Measurements from ENCODE around the gene OR7D2. TPM values are rescaled to one million over a fixed set of nuclear protein-coding genes. Genes with fewer than 3 reads are reported as not detected.

Gene OR7D2
- total RNA-seq (2014; rRNA removed; shearing (Covaris generic)), result 0.05 and 0.14 TPM in 2 replicates

DNA sequence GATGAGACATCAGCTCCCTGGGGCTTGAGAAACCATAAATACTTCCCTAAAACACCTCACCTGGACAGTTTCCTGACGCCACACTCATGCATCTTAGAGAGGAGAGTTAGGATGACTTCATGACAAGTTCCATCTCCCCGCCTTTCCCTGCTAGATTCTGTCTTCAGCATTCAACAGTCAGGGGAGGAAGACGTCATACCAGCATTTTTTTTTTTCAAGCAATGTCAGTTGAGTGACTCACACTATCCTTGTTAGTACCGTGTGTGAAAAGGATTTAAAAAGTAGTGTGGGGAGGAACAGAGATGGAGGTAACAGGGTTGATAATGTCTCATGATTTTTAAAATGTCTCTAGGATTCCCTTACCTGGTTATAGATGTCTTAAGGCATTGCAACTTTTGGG, at the start of gene OR7D2:
Gene OR7D2, plus strand, starts transcription at position 79 of the 400 bp plus-strand sequence. CDS start 6,803 bp downstream, outside the sequence.
- Histone ChIP-seq H3K27ac (peak within 1 kb of the TSS; percentile 32; the same call in 1 of the 2 replicates), H3K27me3 (no peaks in the 10 kb centered on the region), H3K9me3 (replicated peaks) (no peaks in the 10 kb centered on the region), H3K4me1 (no peaks in the 10 kb centered on the region), H3K4me3 (no peak within 1 kb of the TSS), H3K36me3 (no peaks in the 10 kb centered on the region)
- no peak for DNase-seq

GRCh38 chr19:9130965-9131364, 47.8 kb upstream of the OR7D2 start:
- Histone ChIP-seq H3K36me3 (no peaks in the 10 kb centered on the region), H3K4me1 (no peaks in the 10 kb centered on the region), H3K9me3 (replicated peaks) (no peaks in the 10 kb centered on the region)

DNA sequence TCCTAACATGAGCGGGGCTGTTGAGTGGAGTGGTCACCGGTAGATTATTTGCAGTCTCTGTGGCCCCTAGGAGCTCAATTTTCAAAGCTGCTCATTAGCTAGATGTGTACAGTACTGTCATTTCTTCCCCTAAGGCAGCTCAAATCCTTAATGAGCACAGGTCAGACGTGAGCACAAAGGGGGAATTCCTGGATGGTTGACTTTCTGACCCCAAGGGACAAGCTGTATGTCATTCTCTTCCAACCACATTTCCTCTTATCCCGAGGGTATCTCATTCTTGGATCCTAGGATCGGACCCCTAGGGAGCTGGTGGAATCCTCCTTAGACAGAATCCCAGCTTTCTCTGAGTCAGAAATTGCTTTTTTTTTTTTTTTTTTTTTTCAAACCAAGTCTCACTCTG, 46.4 kb upstream of the OR7D2 start:
- Histone ChIP-seq H3K4me3 (no peak overlapping the region), H3K36me3 (no peaks in the 10 kb centered on the region), H3K4me1 (no peaks in the 10 kb centered on the region), H3K27ac (no peak overlapping the region), H3K9me3 (replicated peaks) (no peaks in the 10 kb centered on the region), H3K27me3 (no peaks in the 10 kb centered on the region)
- no peak for DNase-seq

More at GRCh38 chr19:9130965-9131364, 47.8 kb upstream of the OR7D2 start:
- H3K27ac ChIP-seq, result no peak overlapping the region
- H3K4me3 ChIP-seq, result no peak overlapping the region
- DNase-seq, result no peak
- no peaks in the 10 kb centered on the region for H3K27me3 ChIP-seq

DNA sequence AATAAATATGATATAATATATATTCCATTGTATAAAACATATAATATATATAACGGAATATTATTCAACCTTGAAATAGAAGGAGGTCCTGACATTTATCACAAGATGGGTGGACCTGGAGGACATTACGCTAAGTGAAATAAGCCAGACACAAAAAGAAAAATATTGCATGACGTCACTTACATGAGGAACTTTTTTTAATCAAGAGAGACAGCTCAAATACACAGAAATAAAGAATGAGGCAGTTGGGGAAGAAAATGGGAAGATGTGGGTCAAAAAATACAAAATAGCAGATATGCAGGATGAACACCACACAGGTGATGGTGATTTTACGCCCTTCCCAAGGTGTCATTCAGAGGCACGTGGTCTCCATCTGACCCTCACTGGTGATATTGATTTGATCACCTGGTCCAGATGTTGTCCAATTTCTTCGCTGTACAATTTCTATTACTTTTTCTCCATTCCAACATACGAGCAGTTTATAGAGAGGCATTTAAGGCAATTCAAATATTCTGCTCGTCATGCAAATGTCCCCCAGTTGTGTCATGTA, 39.1 kb upstream of the OR7D2 start:
- Histone ChIP-seq H3K4me1 (no peaks in the 10 kb centered on the region), H3K36me3 (peaks cover 6% of the 10 kb centered on the region), H3K4me3 (peak overlapping the region; percentile 96), H3K9me3 (replicated peaks) (no peaks in the 10 kb centered on the region; the same call in 1 of the 2 replicates), H3K27me3 (no peaks in the 10 kb centered on the region), H3K27ac (peak overlapping the region; percentile 85; the same call in 1 of the 2 replicates)
- DNase-seq, result peak in 1 of 2 experiments; percentile 3

DNA sequence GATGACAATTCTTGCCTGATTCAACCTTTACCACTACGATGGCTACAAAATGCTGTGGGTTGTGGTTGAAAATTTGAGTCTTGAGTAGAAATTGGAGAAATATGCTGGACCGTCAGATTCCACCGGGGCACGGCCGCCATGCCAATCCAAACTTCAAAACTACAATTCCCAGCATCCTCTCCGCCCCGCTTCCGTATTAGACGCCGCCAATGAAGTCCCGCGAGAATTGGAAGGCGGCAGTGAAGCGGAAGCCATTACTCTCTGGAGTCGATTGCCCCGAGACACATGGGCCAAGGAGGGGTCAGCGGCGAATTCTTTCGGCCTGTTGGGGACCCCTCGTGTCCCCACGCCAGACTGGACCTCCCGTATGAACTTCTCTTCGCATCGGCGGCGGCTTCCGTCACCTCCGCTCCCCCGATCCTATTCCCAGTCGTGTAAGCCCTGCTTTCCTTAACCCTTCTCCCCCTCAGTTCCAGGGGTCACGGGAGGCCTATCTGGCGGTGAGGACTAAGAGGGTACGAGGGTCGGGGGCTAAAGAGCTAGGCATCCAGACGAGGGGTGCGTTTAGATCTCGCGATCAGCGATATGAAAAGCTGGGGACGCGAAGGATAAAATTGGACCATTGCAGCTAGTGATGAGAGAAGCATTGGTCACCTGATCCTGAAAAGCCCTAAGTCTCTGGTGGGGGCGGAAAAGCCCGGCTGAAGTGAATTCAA, 38.5 kb upstream of the OR7D2 start, which contains the start of gene ZNF317:
Gene ZNF317, plus strand, starts transcription at position 239 of the 716 bp plus-strand sequence. CDS start 15,620 bp downstream, outside the sequence.
- peaks cover 11% of the 10 kb centered on the region for H3K36me3 ChIP-seq
- H3K27ac ChIP-seq, result peak within 1 kb of the TSS; percentile 85
- H3K4me3 ChIP-seq, result peak within 1 kb of the TSS; percentile 96
- peak; percentile 91 to 95 for DNase-seq
- no peaks in the 10 kb centered on the region; the same call in 1 of the 2 replicates for H3K9me3 ChIP-seq (replicated peaks)
- no peaks in the 10 kb centered on the region for H3K4me1 ChIP-seq
- H3K27me3 ChIP-seq, result no peaks in the 10 kb centered on the region

DNA sequence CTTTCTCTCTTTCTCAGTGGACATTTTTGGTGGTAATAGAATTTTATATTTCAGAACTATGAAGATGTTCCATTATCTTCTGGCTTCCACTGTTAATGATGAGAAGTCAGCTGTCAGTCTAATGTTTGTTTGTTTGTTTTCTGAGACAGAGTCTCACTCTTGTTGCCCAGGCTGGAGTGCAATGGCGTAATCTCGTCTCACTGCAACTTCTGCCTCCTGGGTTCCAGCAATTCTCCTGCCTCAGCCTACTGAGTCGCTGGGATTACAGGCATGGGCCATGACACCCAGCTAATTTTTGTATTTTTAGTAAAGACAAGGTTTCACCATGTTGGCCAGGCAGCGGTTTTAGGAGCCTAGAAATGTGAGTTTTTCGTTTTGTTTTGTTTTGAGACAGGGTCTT, 33.9 kb upstream of the OR7D2 start:
- no peak for DNase-seq
- Histone ChIP-seq H3K9me3 (replicated peaks) (no peaks in the 10 kb centered on the region; the same call in 1 of the 2 replicates), H3K27ac (no peak overlapping the region), H3K27me3 (no peaks in the 10 kb centered on the region), H3K4me3 (no peak overlapping the region), H3K4me1 (no peaks in the 10 kb centered on the region), H3K36me3 (peaks cover 26% of the 10 kb centered on the region)

GRCh38 chr19:9146882-9147281, 31.9 kb upstream of the OR7D2 start:
- no peaks in the 10 kb centered on the region; the same call in 1 of the 2 replicates for H3K9me3 ChIP-seq (replicated peaks)
- H3K36me3 ChIP-seq, result peaks cover 26% of the 10 kb centered on the region
- H3K4me3 ChIP-seq, result no peak overlapping the region
- H3K27ac ChIP-seq, result no peak overlapping the region
- no peaks in the 10 kb centered on the region for H3K27me3 ChIP-seq
- no peaks in the 10 kb centered on the region for H3K4me1 ChIP-seq
- DNase-seq, result no peak

DNA sequence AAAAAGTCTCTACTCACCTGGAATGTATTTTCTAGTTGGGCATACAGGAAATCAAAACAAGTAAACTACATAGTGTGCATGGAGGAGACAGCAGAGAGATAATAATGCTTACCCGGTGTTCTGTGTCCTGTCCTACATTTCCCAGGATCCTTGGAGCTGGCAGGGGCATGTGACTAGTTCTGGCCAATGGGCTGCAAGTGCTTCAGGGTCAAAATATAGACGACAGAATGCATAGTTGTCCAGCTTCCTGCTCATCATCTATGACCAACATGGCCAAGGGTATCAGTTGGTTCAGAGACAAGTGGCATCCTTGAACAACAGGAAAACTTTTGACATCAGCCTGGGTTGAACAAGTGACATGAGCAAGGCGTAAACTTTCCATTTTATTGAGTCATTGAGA, 30.1 kb upstream of the OR7D2 start:
- peaks cover 35% of the 10 kb centered on the region for H3K36me3 ChIP-seq
- H3K4me3 ChIP-seq, result no peak overlapping the region
- no peaks in the 10 kb centered on the region for H3K27me3 ChIP-seq
- H3K9me3 ChIP-seq (replicated peaks), result peaks cover 11% of the 10 kb centered on the region
- no peak for DNase-seq
- H3K27ac ChIP-seq, result no peak overlapping the region
- no peaks in the 10 kb centered on the region for H3K4me1 ChIP-seq

GRCh38 chr19:9149997-9150396, 28.8 kb upstream of the OR7D2 start:
- Histone ChIP-seq H3K4me1 (no peaks in the 10 kb centered on the region), H3K27me3 (no peaks in the 10 kb centered on the region), H3K27ac (no peak overlapping the region), H3K36me3 (peaks cover 40% of the 10 kb centered on the region), H3K9me3 (replicated peaks) (peaks cover 19% of the 10 kb centered on the region), H3K4me3 (no peak overlapping the region)
- DNase-seq, result no peak

GRCh38 chr19:9150650-9151049, 28.1 kb upstream of the OR7D2 start:
- Histone ChIP-seq H3K4me1 (no peaks in the 10 kb centered on the region), H3K9me3 (replicated peaks) (peaks cover 19% of the 10 kb centered on the region), H3K27ac (no peak overlapping the region), H3K4me3 (no peak overlapping the region), H3K36me3 (peaks cover 41% of the 10 kb centered on the region), H3K27me3 (no peaks in the 10 kb centered on the region)
- no peak for DNase-seq

DNA sequence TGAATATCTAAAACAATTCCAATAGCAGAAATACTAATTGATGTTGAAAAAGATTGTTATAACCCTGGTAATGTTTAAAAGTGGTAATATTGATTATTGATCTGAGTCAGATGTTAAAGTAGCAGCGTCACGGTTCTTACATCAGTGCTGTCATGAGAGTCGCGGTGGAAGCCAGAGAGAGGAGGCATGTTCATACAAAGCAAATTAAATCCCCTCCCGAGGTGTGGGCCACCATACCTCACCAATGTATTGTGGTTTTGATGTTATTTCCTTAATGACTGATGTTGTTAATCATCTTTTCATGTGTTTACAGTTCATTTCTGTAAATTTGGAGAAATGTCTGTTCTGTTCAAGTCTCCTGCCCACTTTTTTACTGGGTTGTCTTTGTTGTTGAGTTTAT, 27.4 kb upstream of the OR7D2 start:
- H3K36me3 ChIP-seq, result peaks cover 48% of the 10 kb centered on the region
- no peaks in the 10 kb centered on the region for H3K4me1 ChIP-seq
- H3K27ac ChIP-seq, result no peak overlapping the region
- no peak for DNase-seq
- no peak overlapping the region for H3K4me3 ChIP-seq
- no peaks in the 10 kb centered on the region for H3K27me3 ChIP-seq
- H3K9me3 ChIP-seq (replicated peaks), result peaks cover 19% of the 10 kb centered on the region

DNA sequence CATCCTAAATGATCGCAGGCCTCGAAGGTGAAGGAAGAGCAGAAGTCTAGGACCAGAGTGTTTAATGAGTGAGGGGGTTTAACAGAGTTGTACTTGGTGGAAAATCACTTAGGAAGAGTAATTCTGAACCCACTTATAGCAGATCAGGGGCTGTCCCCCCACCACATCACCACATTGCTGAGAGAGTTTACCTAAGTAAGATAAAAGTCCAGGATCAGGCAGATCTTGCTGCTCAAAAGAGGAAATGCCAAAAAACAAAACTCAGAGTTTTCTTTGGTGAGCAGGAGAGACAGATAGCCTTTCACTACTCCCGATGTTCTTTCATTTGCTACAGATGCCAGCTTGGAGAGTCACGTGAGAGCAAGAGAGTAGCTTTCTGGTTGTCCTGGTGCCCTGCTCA, 23.2 kb upstream of the OR7D2 start:
- Histone ChIP-seq H3K4me1 (no peaks in the 10 kb centered on the region), H3K4me3 (no peak overlapping the region), H3K27me3 (no peaks in the 10 kb centered on the region), H3K36me3 (peaks cover 73% of the 10 kb centered on the region), H3K9me3 (replicated peaks) (peaks cover 19% of the 10 kb centered on the region), H3K27ac (no peak overlapping the region)
- DNase-seq, result no peak

DNA sequence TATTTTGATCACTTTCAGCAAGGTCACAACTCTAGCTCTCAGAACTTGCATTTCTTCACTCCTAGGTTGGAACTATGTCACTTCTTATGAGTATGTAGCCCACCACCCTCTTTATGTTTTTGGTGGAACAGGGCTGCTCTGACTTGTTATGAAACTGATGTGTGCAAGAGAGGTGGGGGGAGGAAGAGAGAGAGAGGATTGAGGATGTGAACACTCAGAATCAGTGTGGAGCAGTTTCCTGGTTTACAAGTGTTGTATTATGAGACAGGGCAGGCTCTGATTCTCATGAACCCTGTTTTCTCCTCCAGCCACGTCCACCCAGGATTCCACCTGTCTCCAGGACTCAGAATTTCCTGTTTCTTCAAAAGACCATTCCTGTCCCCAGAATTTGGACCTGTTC, 22.5 kb upstream of the OR7D2 start:
- Histone ChIP-seq H3K4me1 (no peaks in the 10 kb centered on the region), H3K4me3 (no peak overlapping the region), H3K9me3 (replicated peaks) (peaks cover 19% of the 10 kb centered on the region), H3K27ac (no peak overlapping the region), H3K36me3 (peaks cover 80% of the 10 kb centered on the region), H3K27me3 (no peaks in the 10 kb centered on the region)
- DNase-seq, result no peak

DNA sequence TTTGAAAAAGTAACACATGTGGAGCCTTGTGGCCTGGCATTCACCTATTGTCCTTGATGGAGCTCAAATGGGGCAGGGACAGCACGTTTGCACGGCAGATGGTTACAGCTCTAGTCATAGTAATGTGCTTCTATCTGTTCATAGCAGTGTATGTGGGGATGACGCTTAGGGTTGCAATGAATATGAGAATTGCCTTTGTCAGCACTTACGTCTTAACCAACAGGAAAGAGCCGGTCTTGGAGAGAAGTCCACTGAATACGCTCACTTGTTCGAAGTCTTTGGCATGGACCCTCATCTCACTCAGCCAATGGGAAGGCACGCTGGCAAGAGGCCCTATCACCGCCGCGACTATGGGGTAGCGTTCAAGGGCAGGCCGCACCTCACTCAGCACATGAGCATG, 18.9 kb upstream of the OR7D2 start:
- Histone ChIP-seq H3K27ac (no peak overlapping the region), H3K27me3 (no peaks in the 10 kb centered on the region), H3K4me3 (no peak overlapping the region), H3K4me1 (no peaks in the 10 kb centered on the region), H3K36me3 (peaks cover 92% of the 10 kb centered on the region), H3K9me3 (replicated peaks) (peaks cover under 1% of the 10 kb centered on the region)
- no peak for DNase-seq

DNA sequence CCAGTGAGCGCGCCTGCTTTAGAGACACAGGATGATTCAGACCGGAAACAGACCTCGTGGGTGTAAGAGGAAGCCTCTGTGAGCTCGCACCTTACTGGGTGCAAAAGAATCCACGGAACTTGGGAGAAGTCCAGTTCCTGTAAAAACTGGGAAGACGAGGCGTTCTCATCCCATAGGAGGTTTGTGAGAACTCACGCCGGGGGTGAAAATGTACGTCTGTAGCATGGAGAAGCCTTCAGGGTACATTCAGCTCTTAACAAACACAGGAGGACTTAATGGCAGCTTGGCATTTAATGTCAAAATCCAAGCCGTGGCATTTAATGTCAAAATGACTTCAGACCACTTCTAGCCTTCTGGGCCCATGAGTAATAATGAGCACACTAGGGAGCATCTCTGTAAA, 17.4 kb upstream of the OR7D2 start:
- Histone ChIP-seq H3K4me3 (no peak overlapping the region), H3K9me3 (replicated peaks) (no peaks in the 10 kb centered on the region; the same call in 1 of the 2 replicates), H3K27ac (no peak overlapping the region), H3K4me1 (no peaks in the 10 kb centered on the region), H3K27me3 (no peaks in the 10 kb centered on the region), H3K36me3 (peaks cover 83% of the 10 kb centered on the region)
- DNase-seq, result no peak
